Stimulated activated CD4-positive, alpha-beta T cell treated with anti-CD3 and anti-CD28 coated beads, TNF-alpha, amount 100 ng/mL, for 1 hour (primary cell): ENCODE measurements around the gene SLX4IP.

Experiments
- DNase-seq, 3 donors: peaks; one replicate each; pipeline ENCODE4 v3.0.0-alpha.2; 2020; ENCODE audit warnings: low read depth in 3 of 3, low spot score in 1 of 3

SLX4IP gene

DNA sequence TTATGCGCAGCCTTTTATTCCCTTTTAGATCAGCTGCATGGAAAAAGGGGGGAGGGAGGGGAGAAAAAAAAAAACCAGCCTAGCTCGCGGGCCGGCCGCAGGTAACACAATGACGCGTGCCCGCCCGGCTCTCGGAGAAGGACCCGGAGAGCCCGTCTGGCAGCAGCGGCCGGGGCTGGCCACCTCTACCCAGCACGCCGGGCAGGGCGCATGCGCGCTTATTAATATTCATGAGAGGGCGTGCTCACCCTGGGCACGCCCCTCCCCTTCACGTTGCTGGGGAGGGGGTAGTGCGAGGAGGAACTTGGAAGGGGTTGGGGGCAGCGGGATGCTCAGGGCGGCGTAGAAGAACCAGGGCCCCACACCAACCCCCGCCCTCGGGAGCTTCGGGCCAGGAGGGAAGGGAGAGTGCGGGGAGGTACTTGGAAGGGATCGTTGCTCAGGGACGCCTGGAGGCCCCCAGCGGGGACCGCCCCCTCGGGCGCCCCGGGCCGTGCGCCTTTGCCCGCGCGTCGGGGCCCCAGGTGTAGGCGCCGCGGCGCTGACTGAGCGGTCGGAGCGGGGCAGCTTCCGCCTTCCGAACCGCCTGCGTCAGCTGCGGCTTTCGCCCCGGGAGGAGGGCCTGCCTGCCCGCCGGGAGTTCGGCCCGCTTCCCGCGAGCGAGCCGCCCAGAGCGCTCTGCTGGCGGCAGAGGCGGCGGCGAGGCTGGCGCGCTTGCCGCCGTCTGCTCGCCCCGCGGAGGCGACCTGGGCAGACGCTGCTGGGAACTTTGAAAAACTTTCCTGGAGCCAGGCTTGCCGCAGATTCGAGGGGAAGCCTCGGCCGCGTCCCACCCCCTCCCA lies 239.0 kb downstream of the SLX4IP start, which contains the start of gene JAG1:
TSS of gene JAG1 (minus strand) at position 158 of the 842 bp plus-strand sequence. CDS start 469 bp downstream, outside the sequence.
- peak in 1 of 3 donors; percentile 14 for DNase-seq

DNA sequence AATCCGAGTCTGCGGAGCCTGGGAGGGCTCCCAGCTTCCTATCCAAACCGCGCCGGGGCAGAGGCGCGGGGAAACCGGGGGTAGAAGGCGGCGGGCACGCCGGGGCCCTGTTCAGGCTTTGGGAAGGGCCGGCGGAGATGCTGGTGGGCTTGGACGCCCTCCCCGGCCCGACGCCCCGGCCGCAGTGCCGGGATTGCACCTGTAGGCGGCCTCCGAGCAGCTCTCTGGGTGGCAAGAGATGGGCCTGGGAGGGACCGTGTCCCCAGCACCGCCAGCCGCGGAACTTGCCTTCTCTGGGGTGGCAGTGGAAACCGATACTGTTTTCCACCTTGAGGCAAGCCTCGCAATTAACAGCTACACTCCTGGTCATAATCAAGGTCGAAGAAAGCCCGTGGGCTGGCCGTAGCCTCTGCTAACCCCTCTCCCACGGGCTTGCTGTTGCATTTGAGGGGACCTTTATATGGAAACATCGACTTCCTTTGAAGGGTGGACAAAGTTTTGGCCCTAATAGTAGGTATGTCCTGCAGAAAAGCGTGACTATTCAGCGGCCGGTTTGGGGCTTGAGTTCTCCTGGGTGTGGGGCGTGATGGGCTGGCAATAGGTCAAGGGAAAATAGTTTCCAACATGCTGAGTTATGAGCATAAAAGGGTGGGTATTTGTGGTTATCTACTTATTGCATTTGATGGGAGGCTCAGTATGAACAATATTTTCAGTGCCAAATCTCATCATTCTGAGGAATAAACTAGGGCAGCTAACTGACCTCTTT lies 239.8 kb downstream of the SLX4IP start:
- no peak for DNase-seq

DNA sequence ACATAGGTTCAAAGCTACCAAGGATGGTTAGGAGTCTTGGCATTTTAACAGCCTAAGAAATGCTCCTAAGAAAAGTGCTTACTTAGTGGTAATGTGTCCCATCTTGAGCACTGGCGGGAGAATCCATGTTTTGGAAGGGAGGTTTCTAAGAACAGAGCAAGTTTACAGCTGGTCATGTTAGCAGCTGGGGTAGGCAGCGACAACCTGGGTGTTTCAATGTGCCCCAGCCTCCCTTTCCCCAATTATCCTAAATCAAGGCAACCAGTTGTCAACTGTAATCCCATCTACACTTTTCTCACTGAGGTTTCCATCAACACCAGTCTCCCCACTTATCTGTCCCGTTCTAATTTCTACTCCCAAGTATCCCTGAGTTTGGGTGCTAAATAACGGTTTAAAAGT lies 240.3 kb downstream of the SLX4IP start:
- no peak for DNase-seq

DNA sequence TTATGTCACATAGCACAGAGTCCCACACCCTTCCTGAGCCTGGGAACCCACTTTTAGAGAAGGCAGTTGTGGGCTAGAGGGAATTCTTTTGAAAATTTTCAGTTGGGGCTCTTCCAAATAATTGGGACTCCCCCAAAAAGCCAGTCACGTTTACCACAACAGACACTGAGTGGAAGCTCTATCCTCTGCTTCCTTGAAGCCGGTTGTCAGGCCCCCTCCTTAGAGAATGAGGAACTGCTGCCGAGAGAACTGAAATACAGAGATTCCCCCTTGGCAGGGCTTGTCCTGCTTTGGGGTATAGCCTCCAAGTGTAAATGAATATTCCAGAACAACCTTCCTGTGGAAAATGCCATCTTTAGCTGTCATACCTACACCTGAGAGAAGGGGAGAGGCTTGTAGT lies 241.4 kb downstream of the SLX4IP start:
- DNase-seq: no peak
